ENCODE results near the gene IL17B.
A peak's percentile ranks its signal among the peaks of the same experiment; 100 is the strongest.

The IL17B gene

DNA sequence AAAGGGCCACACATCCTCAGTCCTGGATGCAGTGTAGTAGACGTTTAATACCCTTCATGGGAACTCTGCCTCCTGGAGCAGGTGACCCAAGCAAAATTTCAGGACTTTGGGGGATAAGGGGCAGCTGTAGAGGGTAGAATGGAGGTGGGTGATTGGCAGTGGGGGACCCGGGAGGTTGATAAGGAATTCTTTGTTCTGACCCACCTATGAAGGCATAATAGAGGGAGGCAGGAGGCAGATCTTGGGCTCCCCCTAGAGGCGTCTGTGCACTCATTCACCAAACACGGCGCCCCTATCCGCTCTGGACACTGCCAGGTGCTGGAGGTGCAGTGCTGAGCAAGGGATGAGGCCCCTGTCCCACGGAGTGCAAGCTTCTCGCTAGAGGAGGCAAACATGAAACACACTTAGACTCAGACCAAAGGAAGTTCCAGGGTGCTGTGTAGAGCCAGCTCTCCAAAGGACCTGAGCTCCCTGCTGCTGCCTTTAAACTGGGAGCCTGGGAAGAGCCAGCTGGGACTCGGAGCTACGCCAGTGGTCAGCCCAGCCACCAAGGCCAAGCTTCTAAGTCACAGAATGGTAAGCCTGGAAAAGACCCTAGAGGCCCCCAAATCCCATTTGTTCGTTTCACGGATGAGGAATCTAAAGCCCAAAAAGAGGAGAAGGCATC is 7.7 kb downstream of the IL17B start:
- TF ChIP-seq, protein P1, sequence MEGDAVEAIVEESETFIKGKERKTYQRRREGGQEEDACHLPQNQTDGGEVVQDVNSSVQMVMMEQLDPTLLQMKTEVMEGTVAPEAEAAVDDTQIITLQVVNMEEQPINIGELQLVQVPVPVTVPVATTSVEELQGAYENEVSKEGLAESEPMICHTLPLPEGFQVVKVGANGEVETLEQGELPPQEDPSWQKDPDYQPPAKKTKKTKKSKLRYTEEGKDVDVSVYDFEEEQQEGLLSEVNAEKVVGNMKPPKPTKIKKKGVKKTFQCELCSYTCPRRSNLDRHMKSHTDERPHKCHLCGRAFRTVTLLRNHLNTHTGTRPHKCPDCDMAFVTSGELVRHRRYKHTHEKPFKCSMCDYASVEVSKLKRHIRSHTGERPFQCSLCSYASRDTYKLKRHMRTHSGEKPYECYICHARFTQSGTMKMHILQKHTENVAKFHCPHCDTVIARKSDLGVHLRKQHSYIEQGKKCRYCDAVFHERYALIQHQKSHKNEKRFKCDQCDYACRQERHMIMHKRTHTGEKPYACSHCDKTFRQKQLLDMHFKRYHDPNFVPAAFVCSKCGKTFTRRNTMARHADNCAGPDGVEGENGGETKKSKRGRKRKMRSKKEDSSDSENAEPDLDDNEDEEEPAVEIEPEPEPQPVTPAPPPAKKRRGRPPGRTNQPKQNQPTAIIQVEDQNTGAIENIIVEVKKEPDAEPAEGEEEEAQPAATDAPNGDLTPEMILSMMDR (IDR thresholded peaks at IDR 0.05; ENCODE audit: low read depth, low read length): peak; percentile 86
- no peak overlapping the region for H3K4me3 ChIP-seq (replicated peaks in 1 of 2; ENCODE audit: low read depth in 2 of 2, low read length in 2 of 2)
- DNase-seq (ENCODE audit: low read depth in 2 of 2): peak; percentile 64 to 68

DNA sequence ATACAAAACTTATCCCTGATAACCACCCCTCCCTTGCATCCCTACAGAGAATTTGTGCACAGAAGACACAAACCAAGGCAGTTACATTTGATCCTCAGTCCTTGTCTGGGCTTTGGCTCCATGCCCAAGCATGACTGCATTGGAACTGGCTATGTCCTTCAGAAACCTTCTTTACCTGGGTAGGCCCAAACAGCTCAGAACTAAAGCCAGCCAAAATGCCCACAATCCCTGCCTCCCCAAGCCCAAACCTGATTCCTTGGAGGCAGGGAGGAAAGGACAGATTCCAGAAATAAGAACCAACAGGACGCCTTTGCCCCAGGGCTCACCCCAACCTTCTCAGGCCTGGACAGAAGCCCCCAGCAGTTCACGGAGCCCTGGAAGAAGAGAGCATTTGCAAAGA is 8.2 kb downstream of the IL17B start:
- H3K4me3 ChIP-seq (replicated peaks in 1 of 2; ENCODE audit: low read depth in 2 of 2, low read length in 2 of 2): no peak overlapping the region
- DNase-seq (ENCODE audit: low read depth in 2 of 2): no peak
- TF ChIP-seq, protein P1 (IDR thresholded peaks at IDR 0.05; ENCODE audit: low read depth, low read length): no peak

DNA sequence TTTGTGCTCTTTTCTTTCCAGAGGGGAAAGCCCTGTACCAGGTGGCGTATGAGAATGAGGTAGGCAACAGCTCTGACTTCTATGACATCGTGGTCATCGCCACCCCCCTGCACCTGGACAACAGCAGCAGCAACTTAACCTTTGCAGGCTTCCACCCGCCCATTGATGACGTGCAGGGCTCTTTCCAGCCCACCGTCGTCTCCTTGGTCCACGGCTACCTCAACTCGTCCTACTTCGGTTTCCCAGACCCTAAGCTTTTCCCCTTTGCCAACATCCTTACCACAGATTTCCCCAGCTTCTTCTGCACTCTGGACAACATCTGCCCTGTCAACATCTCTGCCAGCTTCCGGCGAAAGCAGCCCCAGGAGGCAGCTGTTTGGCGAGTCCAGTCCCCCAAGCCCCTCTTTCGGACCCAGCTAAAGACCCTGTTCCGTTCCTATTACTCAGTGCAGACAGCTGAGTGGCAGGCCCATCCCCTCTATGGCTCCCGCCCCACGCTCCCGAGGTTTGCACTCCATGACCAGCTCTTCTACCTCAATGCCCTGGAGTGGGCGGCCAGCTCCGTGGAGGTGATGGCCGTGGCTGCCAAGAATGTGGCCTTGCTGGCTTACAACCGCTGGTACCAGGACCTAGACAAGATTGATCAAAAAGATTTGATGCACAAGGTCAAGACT is 11.0 kb downstream of the IL17B start:
- DNase-seq (ENCODE audit: low read depth in 2 of 2): no peak
- TF ChIP-seq, protein P1 (IDR thresholded peaks at IDR 0.05; ENCODE audit: low read depth, low read length): no peak
- no peak overlapping the region for H3K4me3 ChIP-seq (replicated peaks in 1 of 2; ENCODE audit: low read depth in 2 of 2, low read length in 2 of 2)

DNA sequence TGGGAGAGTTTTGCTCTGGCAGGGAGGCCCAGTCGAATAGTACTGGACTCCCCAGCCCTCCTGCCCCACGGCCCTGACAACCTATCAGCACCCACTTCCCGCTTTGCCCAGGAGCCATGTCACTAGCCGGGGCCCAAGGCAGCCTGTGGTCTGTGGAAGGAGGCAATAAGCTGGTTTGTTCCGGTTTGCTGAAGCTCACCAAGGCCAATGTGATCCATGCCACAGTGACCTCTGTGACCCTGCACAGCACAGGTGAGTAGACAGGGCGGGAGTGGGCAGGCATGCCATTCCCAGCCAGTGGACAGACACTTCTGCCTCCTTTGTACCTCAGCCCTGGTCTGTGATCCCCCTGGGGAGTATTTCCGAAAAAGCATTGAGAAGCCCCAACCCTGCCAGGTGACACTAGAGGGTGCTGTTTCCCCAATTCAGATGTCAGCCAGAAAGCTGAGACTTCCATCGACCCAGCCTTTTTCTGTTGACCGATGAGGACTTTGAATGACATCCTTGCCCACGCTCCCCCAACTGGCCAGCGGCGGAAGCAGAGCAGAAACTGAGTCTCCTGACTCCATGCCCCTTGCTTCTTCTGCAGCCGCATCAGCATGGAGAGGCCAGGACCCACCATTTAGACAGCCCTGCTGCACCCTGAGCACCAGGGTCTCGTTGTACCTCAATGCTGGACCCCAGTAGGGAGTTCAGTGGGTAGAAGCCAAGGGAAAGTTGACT is 11.7 kb downstream of the IL17B start:
- no peak overlapping the region for H3K4me3 ChIP-seq (replicated peaks in 1 of 2; ENCODE audit: low read depth in 2 of 2, low read length in 2 of 2)
- TF ChIP-seq, protein P1 (IDR thresholded peaks at IDR 0.05; ENCODE audit: low read depth, low read length): peak; percentile 85
- peak; percentile 78 to 79 for DNase-seq (ENCODE audit: low read depth in 2 of 2)

GRCh38 chr5:149366169-149366729 is 12.8 kb downstream of the IL17B start:
- H3K4me3 ChIP-seq (replicated peaks in 1 of 2; ENCODE audit: low read depth in 2 of 2, low read length in 2 of 2): no peak overlapping the region
- TF ChIP-seq, protein P1 (IDR thresholded peaks at IDR 0.05; ENCODE audit: low read depth, low read length): no peak
- DNase-seq (ENCODE audit: low read depth in 2 of 2): no peak

- no peak overlapping the region for H3K4me3 ChIP-seq (replicated peaks in 1 of 2; ENCODE audit: low read depth in 2 of 2, low read length in 2 of 2)
- no peak for DNase-seq (ENCODE audit: low read depth in 2 of 2)
- TF ChIP-seq, protein P1 (IDR thresholded peaks at IDR 0.05; ENCODE audit: low read depth, low read length): no peak
Observed at GRCh38 chr5:149365418-149365817, 13.7 kb downstream of the IL17B start.
